HepG2 (cell line): ENCODE results near the gene PEX12. TPM values are rescaled to one million over a fixed set of nuclear protein-coding genes. Genes with fewer than 3 reads are reported as not detected.

Experiments
- ATF7 ChIP-seq, 2 experiments: fragments of 450-650 bp in 1 of 2; sonication (generic) in 1 of 2; formaldehyde crosslinking in 1 of 2; IDR thresholded peaks; 2 replicates each; pipeline versions ENCODE4 v1.4.0 to v1.6.1; 2016 to 2020; ENCODE audit warnings: antibody characterized with exemption in 1 of 2, mild to moderate bottlenecking in 1 of 2, missing genetic modification reagents in 1 of 2
- BHLHE40 ChIP-seq: IDR thresholded peaks from 2 replicates; pipeline ENCODE4 v1.6.1; 2011; ENCODE audit warnings: low read length, improper control_type of control experiment
- HNRNPH1 ChIP-seq: fragments of 200-400 bp; formaldehyde crosslinking; optimal IDR thresholded peaks from 2 replicates; pipeline ENCODE3; 2017; ENCODE audit warnings: mild to moderate bottlenecking, low read depth, low read length
- LCORL ChIP-seq, 2 experiments: fragments of 450-650 bp in 1 of 2; sonication (generic) in 1 of 2; formaldehyde crosslinking in 1 of 2; IDR thresholded peaks; 2 replicates each; pipeline versions ENCODE4 v1.5.0 to v1.6.1; 2017 to 2020; ENCODE audit warnings: antibody characterized with exemption in 1 of 2, missing genetic modification reagents in 1 of 2
- MLX ChIP-seq: IDR thresholded peaks from 2 replicates; pipeline ENCODE4 v1.6.1; 2016
- PAF1 ChIP-seq: IDR thresholded peaks from 2 replicates; pipeline ENCODE4 v1.6.1; 2016; ENCODE audit warnings: missing genetic modification reagents, missing compliant biosample characterization
- PHB2 ChIP-seq: fragments of 450-650 bp; IDR thresholded peaks from 2 replicates; pipeline ENCODE4 v1.6.1; 2018; ENCODE audit not compliant: partially characterized antibody
- PRPF4 ChIP-seq: fragments of 200-400 bp; formaldehyde crosslinking; IDR thresholded peaks from 2 replicates; pipeline ENCODE4 v1.6.1; 2016; ENCODE audit warnings: low read length, low read depth; ENCODE audit not compliant: poor library complexity, severe bottlenecking
- RFXAP ChIP-seq: sonication (generic); formaldehyde crosslinking; IDR thresholded peaks from 2 replicates; pipeline ENCODE4 v1.4.0; 2020; ENCODE audit warnings: missing genetic modification reagents, borderline replicate concordance
- SCMH1 ChIP-seq: sonication (generic); formaldehyde crosslinking; IDR thresholded peaks from 2 replicates; pipeline ENCODE4 v1.9.0; 2021; ENCODE audit warnings: missing genetic modification reagents, mild to moderate bottlenecking, borderline replicate concordance
- SOX6 ChIP-seq, 2 experiments: fragments of 450-650 bp in 1 of 2; sonication (generic) in 1 of 2; formaldehyde crosslinking in 1 of 2; IDR thresholded peaks; 2 replicates each; pipeline versions ENCODE4 v1.4.0 to v1.6.1; 2017 to 2020; ENCODE audit warnings: antibody characterized with exemption in 1 of 2, mild to moderate bottlenecking in 1 of 2, missing genetic modification reagents in 1 of 2
- SRY ChIP-seq: sonication (generic); formaldehyde crosslinking; IDR thresholded peaks from 2 replicates; pipeline ENCODE4 v1.8.0; 2022; ENCODE audit warnings: mild to moderate bottlenecking, missing genetic modification reagents
- ZBTB38 ChIP-seq: sonication (generic); formaldehyde crosslinking; IDR thresholded peaks from 2 replicates; pipeline ENCODE4 v1.5.1; 2020; ENCODE audit warnings: mild to moderate bottlenecking, missing genetic modification reagents
- ZBTB42 ChIP-seq: sonication (generic); formaldehyde crosslinking; IDR thresholded peaks from 2 replicates; pipeline ENCODE4 v1.5.0; 2020; ENCODE audit warnings: mild to moderate bottlenecking, missing genetic modification reagents
- ZNF232 ChIP-seq: sonication (generic); formaldehyde crosslinking; IDR thresholded peaks from 2 replicates; pipeline ENCODE4 v1.4.0; 2020; ENCODE audit warnings: missing genetic modification reagents, borderline replicate concordance
- ZNF24 ChIP-seq: fragments of 450-650 bp; IDR thresholded peaks from 2 replicates; pipeline ENCODE4 v1.6.1; 2017; ENCODE audit warnings: antibody characterized with exemption, mild to moderate bottlenecking
- ZNF30 ChIP-seq: sonication (generic); formaldehyde crosslinking; IDR thresholded peaks from 2 replicates; pipeline ENCODE4 v1.5.0; 2020; ENCODE audit warnings: mild to moderate bottlenecking, missing genetic modification reagents
- ZNF367 ChIP-seq: sonication (generic); formaldehyde crosslinking; IDR thresholded peaks from 2 replicates; pipeline ENCODE4 v1.4.0; 2020; ENCODE audit warnings: missing genetic modification reagents, borderline replicate concordance
- ZNF468 ChIP-seq: sonication (generic); formaldehyde crosslinking; IDR thresholded peaks from 2 replicates; pipeline ENCODE4 v1.8.0; 2022; ENCODE audit warnings: mild to moderate bottlenecking, moderate library complexity, missing genetic modification reagents
- ZNF556 ChIP-seq: sonication (generic); formaldehyde crosslinking; IDR thresholded peaks from 2 replicates; pipeline ENCODE4 v1.4.0; 2020; ENCODE audit warnings: mild to moderate bottlenecking, missing genetic modification reagents, borderline replicate concordance
- ZNF724P ChIP-seq: sonication (generic); formaldehyde crosslinking; IDR thresholded peaks from 2 replicates; pipeline ENCODE4 v1.8.0; 2022; ENCODE audit warnings: missing genetic modification reagents, borderline replicate concordance
- ZNF878 ChIP-seq: sonication (generic); formaldehyde crosslinking; IDR thresholded peaks from 2 replicates; pipeline ENCODE4 v1.8.1; 2023; ENCODE audit warnings: mild to moderate bottlenecking, missing genetic modification reagents, moderate library complexity
- ZSCAN29 ChIP-seq: sonication (generic); formaldehyde crosslinking; conservative IDR thresholded peaks from 2 replicates; pipeline ENCODE4 v1.4.0; 2020; ENCODE audit warnings: mild to moderate bottlenecking, missing genetic modification reagents
- polyA plus RNA-seq, 8 experiments: library from polyadenylated mRNA; depleted of rRNA in 3 of 8; stranded (reverse) in 7 of 8; unstranded in 1 of 8; fragments of >200 nt; fragmentation: Illumina TruSeq in 4 of 8; extraction: Trizol in 4 of 8; gene quantifications; 2 replicates each; pipeline versions ENCODE4 v1.2.1 to v1.2.3, GENCODE V29; 2011 to 2016; ENCODE audit warnings: low read depth in 4 of 8, missing spikeins in 1 of 8, mixed read lengths in 1 of 8; ENCODE audit not compliant: insufficient read depth in 1 of 8
- total RNA-seq, 5 experiments: library from RNA; depleted of rRNA; stranded (reverse); fragments of >200 nt; fragmentation: Illumina TruSeq; extraction: Trizol; gene quantifications; 2 replicates each; pipeline ENCODE4 v1.2.3, GENCODE V29; 2016; ENCODE audit warnings: low read depth in 1 of 5
- TF ChIP-seq, protein P1 (sequence below): sonication (generic); formaldehyde crosslinking; IDR thresholded peaks from 2 replicates; pipeline ENCODE4 v1.8.1; 2023; ENCODE audit warnings: mild to moderate bottlenecking, missing genetic modification reagents
- TF ChIP-seq, protein P2 (sequence below): sonication (generic); formaldehyde crosslinking; IDR thresholded peaks from 2 replicates; pipeline ENCODE4 v1.4.0; 2020; ENCODE audit warnings: mild to moderate bottlenecking, missing genetic modification reagents
- TF ChIP-seq, protein P3 (sequence below): sonication (generic); formaldehyde crosslinking; IDR thresholded peaks from 2 replicates; pipeline ENCODE4 v1.4.0; 2020; ENCODE audit warnings: missing genetic modification reagents

The PEX12 gene
- total and polyA plus RNA-seq, 2 of the 13 experiments (the other 11 are each of a cell fraction or from before 2014, with no cell fraction given), result 5.1 to 11.9 TPM

- no peak for TF ChIP-seq ZSCAN29 (CRISPR knock-in tag)
- TF ChIP-seq ATF7 (IDR thresholded peaks at IDR 0.05), result no peak
- no peak for TF ChIP-seq ATF7 (CRISPR knock-in tag; IDR thresholded peaks at IDR 0.05)
- peak; percentile 42 for TF ChIP-seq HNRNPH1
- TF ChIP-seq ZBTB38, result peak; percentile 49; the same call in 1 of the 2 replicates
- no peak for TF ChIP-seq ZNF724P (CRISPR knock-in tag)
- peak; percentile 63; the same call in 1 of the 2 replicates for TF ChIP-seq SRY (CRISPR knock-in tag)
- TF ChIP-seq ZNF30 (CRISPR knock-in tag), result 0 out of 2 replicates have a peak, but pooled peaks have one; percentile 60
- TF ChIP-seq, protein P1, sequence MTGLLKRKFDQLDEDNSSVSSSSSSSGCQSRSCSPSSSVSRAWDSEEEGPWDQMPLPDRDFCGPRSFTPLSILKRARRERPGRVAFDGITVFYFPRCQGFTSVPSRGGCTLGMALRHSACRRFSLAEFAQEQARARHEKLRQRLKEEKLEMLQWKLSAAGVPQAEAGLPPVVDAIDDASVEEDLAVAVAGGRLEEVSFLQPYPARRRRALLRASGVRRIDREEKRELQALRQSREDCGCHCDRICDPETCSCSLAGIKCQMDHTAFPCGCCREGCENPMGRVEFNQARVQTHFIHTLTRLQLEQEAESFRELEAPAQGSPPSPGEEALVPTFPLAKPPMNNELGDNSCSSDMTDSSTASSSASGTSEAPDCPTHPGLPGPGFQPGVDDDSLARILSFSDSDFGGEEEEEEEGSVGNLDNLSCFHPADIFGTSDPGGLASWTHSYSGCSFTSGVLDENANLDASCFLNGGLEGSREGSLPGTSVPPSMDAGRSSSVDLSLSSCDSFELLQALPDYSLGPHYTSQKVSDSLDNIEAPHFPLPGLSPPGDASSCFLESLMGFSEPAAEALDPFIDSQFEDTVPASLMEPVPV, result 0 out of 2 replicates have a peak, but pooled peaks have one; percentile 1
- TF ChIP-seq ZNF24, result no peak
- no peak for TF ChIP-seq SCMH1
- no peak for TF ChIP-seq ZNF468 (CRISPR knock-in tag)
- TF ChIP-seq SOX6 (IDR thresholded peaks at IDR 0.05), result no peak
- TF ChIP-seq SOX6 (CRISPR knock-in tag; IDR thresholded peaks at IDR 0.05), result peak; percentile 30
- TF ChIP-seq ZBTB42 (CRISPR knock-in tag), result no peak; the same call in 1 of the 2 replicates
- TF ChIP-seq, protein P2, sequence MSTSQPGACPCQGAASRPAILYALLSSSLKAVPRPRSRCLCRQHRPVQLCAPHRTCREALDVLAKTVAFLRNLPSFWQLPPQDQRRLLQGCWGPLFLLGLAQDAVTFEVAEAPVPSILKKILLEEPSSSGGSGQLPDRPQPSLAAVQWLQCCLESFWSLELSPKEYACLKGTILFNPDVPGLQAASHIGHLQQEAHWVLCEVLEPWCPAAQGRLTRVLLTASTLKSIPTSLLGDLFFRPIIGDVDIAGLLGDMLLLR (CRISPR knock-in tag), result no peak
- no peak for TF ChIP-seq MLX (CRISPR knock-in tag)
- TF ChIP-seq ZNF232 (CRISPR knock-in tag), result 0 out of 2 replicates have a peak, but pooled peaks have one; percentile 24
- TF ChIP-seq PAF1 (CRISPR knock-in tag), result no peak
- TF ChIP-seq, protein P3, sequence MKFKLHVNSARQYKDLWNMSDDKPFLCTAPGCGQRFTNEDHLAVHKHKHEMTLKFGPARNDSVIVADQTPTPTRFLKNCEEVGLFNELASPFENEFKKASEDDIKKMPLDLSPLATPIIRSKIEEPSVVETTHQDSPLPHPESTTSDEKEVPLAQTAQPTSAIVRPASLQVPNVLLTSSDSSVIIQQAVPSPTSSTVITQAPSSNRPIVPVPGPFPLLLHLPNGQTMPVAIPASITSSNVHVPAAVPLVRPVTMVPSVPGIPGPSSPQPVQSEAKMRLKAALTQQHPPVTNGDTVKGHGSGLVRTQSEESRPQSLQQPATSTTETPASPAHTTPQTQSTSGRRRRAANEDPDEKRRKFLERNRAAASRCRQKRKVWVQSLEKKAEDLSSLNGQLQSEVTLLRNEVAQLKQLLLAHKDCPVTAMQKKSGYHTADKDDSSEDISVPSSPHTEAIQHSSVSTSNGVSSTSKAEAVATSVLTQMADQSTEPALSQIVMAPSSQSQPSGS (CRISPR knock-in tag), result 0 out of 2 replicates have a peak, but pooled peaks have one; percentile 69
- TF ChIP-seq RFXAP (CRISPR knock-in tag), result peak; percentile 69; the same call in 1 of the 2 replicates
- TF ChIP-seq PHB2, result no peak
- no peak for TF ChIP-seq ZNF367 (CRISPR knock-in tag)
- TF ChIP-seq LCORL (IDR thresholded peaks at IDR 0.05), result no peak
- no peak; the same call in 1 of the 2 replicates for TF ChIP-seq LCORL (CRISPR knock-in tag; IDR thresholded peaks at IDR 0.05)
- TF ChIP-seq PRPF4, result no peak
- no peak for TF ChIP-seq ZNF878 (CRISPR knock-in tag)
- no peak for TF ChIP-seq ZNF556 (CRISPR knock-in tag)
- TF ChIP-seq BHLHE40, result 0 out of 2 replicates have a peak, but pooled peaks have one; percentile 29
Measured at GRCh38 chr17:35578197-35578928, at the start of gene PEX12 (continued).
